SK-N-SH (cell line): ENCODE measurements around the gene DAP. TPM values are rescaled to one million over a fixed set of nuclear protein-coding genes. Genes with fewer than 3 reads are reported as not detected.

ENCODE experiments used
- CTCF ChIA-PET: fragments of 300-600, 350-600 bp; formaldehyde crosslinking; extraction: SDS; loops from one replicate; lab custom pipeline; 2021; lab: Yijun Ruan, JAX
- POLR2A ChIA-PET: fragments of 350-600 bp; sonication (Branson Sonifier 250); formaldehyde crosslinking; extraction: SDS; loops from one replicate; lab custom pipeline; 2020; ENCODE audit warnings: antibody characterized with exemption, inconsistent platforms; lab: Yijun Ruan, JAX
- DNase-seq: peaks from one replicate; pipeline ENCODE4 v3.0.0; 2012
- H2AFZ ChIP-seq: fragments of 200-600 bp; sonication (generic); 2 replicates; pipeline ENCODE4 v1.8.1; 2016; ENCODE audit warnings: antibody characterized with exemption, mild to moderate bottlenecking, low read depth
- H3F3A ChIP-seq: fragments of 200-600 bp; sonication (generic); replicated peaks from 2 replicates; pipeline ENCODE3; 2016; ENCODE audit warnings: antibody characterized with exemption, mild to moderate bottlenecking; ENCODE audit not compliant: insufficient read depth
- H3K27ac ChIP-seq, 2 experiments: fragments of 200-500 bp in 1 of 2; fragments of 200-600 bp in 1 of 2; sonication (Bioruptor generic) in 1 of 2; sonication (generic), shearing (Covaris generic) in 1 of 2; 2 replicates each; pipeline versions ENCODE4 v1.5.1 to v1.6.1; 2014 to 2016; ENCODE audit warnings: low read depth in 2 of 2, inconsistent platforms in 1 of 2, low read length in 1 of 2, mild to moderate bottlenecking in 1 of 2, mixed read lengths in 1 of 2
- H3K27me3 ChIP-seq: fragments of 200-600 bp; sonication (generic), shearing (Covaris generic); 2 replicates; pipeline ENCODE4 v1.6.1; 2016; ENCODE audit warnings: mixed run types; ENCODE audit not compliant: insufficient read depth
- H3K36me3 ChIP-seq, 2 experiments: fragments of 200-500 bp in 1 of 2; fragments of 200-600 bp in 1 of 2; sonication (Bioruptor generic) in 1 of 2; sonication (generic) in 1 of 2; replicated peaks in 1 of 2; 2 replicates each; pipeline versions ENCODE3 to v1.5.1; 2014 to 2016; ENCODE audit warnings: low read length in 1 of 2, mild to moderate bottlenecking in 1 of 2; ENCODE audit not compliant: insufficient read depth in 2 of 2, control insufficient read depth in 1 of 2
- H3K4me1 ChIP-seq, 2 experiments: fragments of 200-500 bp in 1 of 2; fragments of 200-600 bp in 1 of 2; sonication (Bioruptor generic) in 1 of 2; sonication (generic), shearing (Covaris generic) in 1 of 2; 2 replicates each; pipeline versions ENCODE4 v1.5.1 to v1.6.1; 2014 to 2016; ENCODE audit warnings: low read depth in 1 of 2, low read length in 1 of 2, mixed run types in 1 of 2; ENCODE audit not compliant: insufficient read depth in 2 of 2, control insufficient read depth in 1 of 2
- H3K4me2 ChIP-seq: fragments of 200-600 bp; sonication (generic), shearing (Covaris generic); 2 replicates; pipeline ENCODE4 v1.6.1; 2017; ENCODE audit warnings: mixed run types
- H3K4me3 ChIP-seq, 2 experiments: fragments of 200-500 bp in 1 of 2; fragments of 200-600 bp in 1 of 2; sonication (Bioruptor generic) in 1 of 2; sonication (generic), shearing (Covaris generic) in 1 of 2; 2 replicates each; pipeline versions ENCODE4 v1.5.1 to v1.8.1; 2014 to 2016; ENCODE audit warnings: low read depth in 2 of 2, inconsistent platforms in 1 of 2, low read length in 1 of 2, mild to moderate bottlenecking in 1 of 2, mixed read lengths in 1 of 2, moderate library complexity in 1 of 2
- H3K79me2 ChIP-seq: fragments of 200-600 bp; sonication (generic); 2 replicates; pipeline ENCODE4 v1.8.1; 2017; ENCODE audit warnings: mild to moderate bottlenecking; ENCODE audit not compliant: insufficient read depth
- H3K9ac ChIP-seq: fragments of 200-600 bp; sonication (generic); 2 replicates; pipeline ENCODE4 v1.6.1; 2017; ENCODE audit warnings: mixed run types
- H3K9me2 ChIP-seq: fragments of 200-600 bp; sonication (generic); 2 replicates; pipeline ENCODE4 v1.6.1; 2017; ENCODE audit warnings: mixed run types
- H3K9me3 ChIP-seq: fragments of 200-600 bp; sonication (generic); 2 replicates; pipeline ENCODE4 v1.6.1; 2017; ENCODE audit warnings: mixed run types, mild to moderate bottlenecking, moderate library complexity
- H4K20me1 ChIP-seq: fragments of 200-600 bp; sonication (generic); 2 replicates; pipeline ENCODE4 v1.6.1; 2017; ENCODE audit warnings: mild to moderate bottlenecking, mixed run types; ENCODE audit not compliant: insufficient read depth
- CTCF ChIP-seq: fragments of 200-600 bp; sonication (generic); IDR thresholded peaks from 2 replicates; pipeline ENCODE4 v1.6.1; 2017; ENCODE audit warnings: antibody characterized with exemption, mild to moderate bottlenecking, moderate library complexity
- ELF1 ChIP-seq: IDR thresholded peaks from 2 replicates; pipeline ENCODE4 v1.4.0; 2012
- EP300 ChIP-seq, 2 experiments: IDR thresholded peaks; 2 replicates each; pipeline versions ENCODE4 v1.4.0 to v1.6.1; 2012; ENCODE audit warnings: borderline replicate concordance in 1 of 2, low read depth in 1 of 2, low read length in 1 of 2
- FOXJ3 ChIP-seq: sonication (generic); formaldehyde crosslinking; IDR thresholded peaks from 2 replicates; pipeline ENCODE4 v1.5.1; 2020; ENCODE audit warnings: mild to moderate bottlenecking, missing genetic modification reagents
- GABPA ChIP-seq: IDR thresholded peaks from 2 replicates; pipeline ENCODE4 v1.4.0; 2012; ENCODE audit warnings: low read depth, mild to moderate bottlenecking
- JUND ChIP-seq: IDR thresholded peaks from 2 replicates; pipeline ENCODE4 v1.4.0; 2012
- MAX ChIP-seq: IDR thresholded peaks from 2 replicates; pipeline ENCODE4 v1.4.0; 2012; ENCODE audit warnings: low read depth
- MEF2A ChIP-seq: IDR thresholded peaks from 2 replicates; pipeline ENCODE4 v1.4.0; 2012; ENCODE audit warnings: low read depth, borderline replicate concordance
- PBX3 ChIP-seq: IDR thresholded peaks from 2 replicates; pipeline ENCODE4; 2012
- POLR2AphosphoS5 ChIP-seq: IDR thresholded peaks from 2 replicates; pipeline ENCODE4 v1.6.1; 2012; ENCODE audit warnings: low read depth, low read length
- RAD21 ChIP-seq: IDR thresholded peaks from 2 replicates; pipeline ENCODE4 v1.6.1; 2012; ENCODE audit warnings: mild to moderate bottlenecking, low read length
- RCOR1 ChIP-seq: fragments of 150-350 bp; IDR thresholded peaks from 2 replicates; pipeline ENCODE4 v1.6.1; 2017; ENCODE audit warnings: antibody characterized with exemption, low read length
- REST ChIP-seq: IDR thresholded peaks from 2 replicates; pipeline ENCODE4 v1.6.1; 2012; ENCODE audit warnings: mild to moderate bottlenecking, low read depth, low read length, moderate library complexity
- RXRA ChIP-seq: IDR thresholded peaks from 2 replicates; pipeline ENCODE4 v1.4.0; 2012; ENCODE audit warnings: low read depth, mild to moderate bottlenecking, borderline replicate concordance
- TAF1 ChIP-seq: IDR thresholded peaks from 2 replicates; pipeline ENCODE4 v1.6.1; 2012; ENCODE audit warnings: low read depth, mild to moderate bottlenecking, low read length, moderate library complexity, borderline replicate concordance
- YY1 ChIP-seq: IDR thresholded peaks from 2 replicates; pipeline ENCODE4 v1.4.0; 2012; ENCODE audit warnings: low read depth, mild to moderate bottlenecking
- ZBTB33 ChIP-seq: IDR thresholded peaks from 2 replicates; pipeline ENCODE4 v1.4.0; 2012; ENCODE audit warnings: low read depth, borderline replicate concordance
- WGBS: methylation state at CpG from one replicate; pipeline ENCODE4 v1.1.6; 2017; ENCODE audit warnings: low lambda C conversion rate; 5-methylcytosine and 5-hydroxymethylcytosine counted together
- polyA plus RNA-seq, 3 experiments: library from polyadenylated mRNA; depleted of rRNA; stranded (reverse); fragments of >200 nt; gene quantifications; 2 replicates each; pipeline ENCODE4 v1.2.3, GENCODE V29; 2012

The DAP gene
- polyA plus RNA-seq, 1 of the 3 experiments (the other 2 are of a cell fraction), result 78.2 TPM

- Histone ChIP-seq H4K20me1 (no peaks in the 10 kb centered on the region; the same call in 1 of the 2 replicates), H3K9me3 (0 out of 2 replicates have a peak, but pooled peaks cover 4% of the 10 kb centered on the region), H2AFZ (no peak overlapping the region), H3K27ac (peak overlapping the region; percentile 28 to 92; a peak in 3 of 4 replicates), H3K4me1 (peaks cover 18 to 29% of the 10 kb centered on the region in 2 experiments), H3K79me2 (peaks cover 40% of the 10 kb centered on the region; the same call in 1 of the 2 replicates), H3K4me2 (no peak overlapping the region), H3K9me2 (no peaks in the 10 kb centered on the region), H3F3A (peaks cover 24% of the 10 kb centered on the region), H3K36me3 (peaks cover 0 to 6% of the 10 kb centered on the region in 2 experiments), H3K4me3 (no peak overlapping the region), H3K9ac (no peak overlapping the region), H3K27me3 (no peaks in the 10 kb centered on the region)
- ChIA-PET CTCF (interaction anchor here (0.6 to 4.5 kb wide), 8 partner anchors 8 to 237 kb away, joined by 3 to 25 read pairs (median 3); no protein-coding TSS in a partner anchor), POLR2A (interaction anchor here (1.0 kb wide), 1 partner anchor 41 kb away, joined by 3 read pairs; no protein-coding TSS in a partner anchor)
- 92% methylated on average over 7 of the region's 11 CpGs for WGBS
- peak; percentile 60 for DNase-seq
- TF ChIP-seq RCOR1 (no peak), JUND (no peak), EP300 (IDR thresholded peaks at IDR 0.05; ENCODE audit: borderline replicate concordance in 1 of 2, low read depth in 1 of 2, low read length in 1 of 2) (no peak), YY1 (no peak), TAF1 (no peak), PBX3 (no peak), ELF1 (no peak), FOXJ3 (CRISPR knock-in tag) (no peak), ZBTB33 (no peak), GABPA (no peak), RXRA (no peak), RAD21 (peak; percentile 51), MAX (no peak), REST (no peak), POLR2AphosphoS5 (no peak), MEF2A (no peak), CTCF (peak; percentile 44; the same call in 1 of the 2 replicates)
Measured at GRCh38 chr5:10689391-10690081, 71.5 kb downstream of the DAP start.
